Osteoblast (primary cell): ENCODE results near the gene SEPTIN10. TPM values are rescaled to one million over a fixed set of nuclear protein-coding genes. Genes with fewer than 3 reads are reported as not detected.

Experiments
- DNase-seq: peaks from one replicate; pipeline ENCODE4 v3.0.0; 2011; ENCODE audit warnings: low spot score, mixed read lengths; ENCODE audit not compliant: insufficient read length; ENCODE audit errors: missing footprints
- H2AFZ ChIP-seq: 2 replicates; pipeline ENCODE4 v1.6.0; 2011; ENCODE audit warnings: mild to moderate bottlenecking, low read length
- H3K27ac ChIP-seq: 2 replicates; pipeline ENCODE4 v1.5.1; 2011; ENCODE audit warnings: mild to moderate bottlenecking, low read depth, low read length, moderate library complexity
- H3K27me3 ChIP-seq: 2 replicates; pipeline ENCODE4 v1.6.0; 2012; ENCODE audit warnings: mild to moderate bottlenecking, control low read depth, inconsistent platforms, low read length, moderate library complexity; ENCODE audit not compliant: insufficient read depth
- H3K36me3 ChIP-seq: 2 replicates; pipeline ENCODE4 v1.5.1; 2011; ENCODE audit warnings: mild to moderate bottlenecking, low read length, control low read depth, moderate library complexity; ENCODE audit not compliant: insufficient read depth
- H3K4me1 ChIP-seq: 2 replicates; pipeline ENCODE4 v1.5.1; 2011; ENCODE audit warnings: mild to moderate bottlenecking, low read length, control low read depth, moderate library complexity; ENCODE audit not compliant: insufficient read depth
- H3K4me2 ChIP-seq: 2 replicates; pipeline ENCODE4 v1.6.0; 2011; ENCODE audit warnings: mild to moderate bottlenecking, low read length; ENCODE audit not compliant: insufficient read depth
- H3K4me3 ChIP-seq: fragments of 200-600 bp; sonication (generic); 3 replicates; pipeline ENCODE4 v1.5.1; 2012; ENCODE audit warnings: mild to moderate bottlenecking, low read length, inconsistent platforms; ENCODE audit not compliant: insufficient read depth
- H3K79me2 ChIP-seq: 2 replicates; pipeline ENCODE4 v1.6.0; 2012; ENCODE audit warnings: mild to moderate bottlenecking, low read length, control low read depth, inconsistent platforms; ENCODE audit not compliant: insufficient read depth
- H3K9me3 ChIP-seq: 2 replicates; pipeline ENCODE4 v1.5.1; 2011; ENCODE audit warnings: low read depth, low read length, control low read depth
- H4K20me1 ChIP-seq: 2 replicates; pipeline ENCODE4 v1.6.0; 2012; ENCODE audit warnings: mild to moderate bottlenecking, low read length, control low read depth; ENCODE audit not compliant: insufficient read depth
- total RNA-seq: library from RNA; depleted of rRNA; stranded (reverse); fragments of >200 nt; gene quantifications from 2 replicates; pipeline ENCODE4 v1.2.3, GENCODE V29; 2012
- TF ChIP-seq, protein P1 (sequence below): IDR thresholded peaks from 2 replicates; pipeline ENCODE4 v1.5.1; 2011; ENCODE audit warnings: mild to moderate bottlenecking, low read depth, low read length, moderate library complexity; ENCODE audit errors: extremely low read depth

Gene SEPTIN10
- total RNA-seq, 1 donor: 101 TPM

DNA sequence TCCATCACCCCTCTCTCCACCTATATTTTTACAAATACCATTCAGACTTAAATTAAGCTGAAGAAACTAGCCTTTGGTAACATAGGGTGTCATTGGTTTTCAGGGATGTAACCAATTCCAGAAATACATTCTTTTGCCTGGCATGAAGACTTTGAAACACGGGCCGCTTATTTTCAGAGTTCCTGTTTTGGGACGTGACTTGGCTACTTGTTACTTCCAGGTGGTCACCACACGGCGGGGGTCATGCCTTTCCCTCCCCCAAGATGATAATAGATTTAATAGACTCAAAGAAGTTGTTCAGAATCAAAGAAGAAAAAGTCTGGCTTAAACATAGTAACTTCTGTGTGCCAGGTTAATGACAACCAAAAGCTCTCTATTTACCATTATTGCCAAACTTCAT, 110.6 kb downstream of the SEPTIN10 start:
- H3K36me3 ChIP-seq: no peaks in the 10 kb centered on the region
- no peaks in the 10 kb centered on the region for H3K27me3 ChIP-seq
- no peaks in the 10 kb centered on the region for H3K79me2 ChIP-seq
- H2AFZ ChIP-seq: no peak overlapping the region
- H3K4me3 ChIP-seq: no peak overlapping the region
- no peak overlapping the region for H3K27ac ChIP-seq
- peak; percentile 58 for DNase-seq
- TF ChIP-seq, protein P1, sequence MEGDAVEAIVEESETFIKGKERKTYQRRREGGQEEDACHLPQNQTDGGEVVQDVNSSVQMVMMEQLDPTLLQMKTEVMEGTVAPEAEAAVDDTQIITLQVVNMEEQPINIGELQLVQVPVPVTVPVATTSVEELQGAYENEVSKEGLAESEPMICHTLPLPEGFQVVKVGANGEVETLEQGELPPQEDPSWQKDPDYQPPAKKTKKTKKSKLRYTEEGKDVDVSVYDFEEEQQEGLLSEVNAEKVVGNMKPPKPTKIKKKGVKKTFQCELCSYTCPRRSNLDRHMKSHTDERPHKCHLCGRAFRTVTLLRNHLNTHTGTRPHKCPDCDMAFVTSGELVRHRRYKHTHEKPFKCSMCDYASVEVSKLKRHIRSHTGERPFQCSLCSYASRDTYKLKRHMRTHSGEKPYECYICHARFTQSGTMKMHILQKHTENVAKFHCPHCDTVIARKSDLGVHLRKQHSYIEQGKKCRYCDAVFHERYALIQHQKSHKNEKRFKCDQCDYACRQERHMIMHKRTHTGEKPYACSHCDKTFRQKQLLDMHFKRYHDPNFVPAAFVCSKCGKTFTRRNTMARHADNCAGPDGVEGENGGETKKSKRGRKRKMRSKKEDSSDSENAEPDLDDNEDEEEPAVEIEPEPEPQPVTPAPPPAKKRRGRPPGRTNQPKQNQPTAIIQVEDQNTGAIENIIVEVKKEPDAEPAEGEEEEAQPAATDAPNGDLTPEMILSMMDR: no peak
- H3K4me2 ChIP-seq: no peak overlapping the region
- no peaks in the 10 kb centered on the region for H3K4me1 ChIP-seq
- no peaks in the 10 kb centered on the region for H3K9me3 ChIP-seq
- no peaks in the 10 kb centered on the region for H4K20me1 ChIP-seq

- TF ChIP-seq, protein P1: no peak
- no peaks in the 10 kb centered on the region for H3K9me3 ChIP-seq
- no peak overlapping the region for H3K4me2 ChIP-seq
- no peak overlapping the region for H3K27ac ChIP-seq
- H3K36me3 ChIP-seq: no peaks in the 10 kb centered on the region
- peaks cover 6% of the 10 kb centered on the region for H3K4me1 ChIP-seq
- no peak overlapping the region for H2AFZ ChIP-seq
- no peaks in the 10 kb centered on the region for H4K20me1 ChIP-seq
- no peak overlapping the region for H3K4me3 ChIP-seq
- no peaks in the 10 kb centered on the region for H3K79me2 ChIP-seq
- no peak for DNase-seq
- H3K27me3 ChIP-seq: no peaks in the 10 kb centered on the region
Measured at GRCh38 chr2:109501461-109501860, 112.3 kb downstream of the SEPTIN10 start.

GRCh38 chr2:109500910-109501309, 112.9 kb downstream of the SEPTIN10 start:
- Histone ChIP-seq H3K79me2 (no peaks in the 10 kb centered on the region), H3K9me3 (no peaks in the 10 kb centered on the region), H3K36me3 (no peaks in the 10 kb centered on the region), H3K4me2 (no peak overlapping the region), H2AFZ (no peak overlapping the region), H3K4me3 (no peak overlapping the region), H3K27me3 (no peaks in the 10 kb centered on the region), H3K4me1 (peaks cover 6% of the 10 kb centered on the region), H4K20me1 (no peaks in the 10 kb centered on the region), H3K27ac (no peak overlapping the region)
- TF ChIP-seq, protein P1: no peak
- peak; percentile 27 for DNase-seq

DNA sequence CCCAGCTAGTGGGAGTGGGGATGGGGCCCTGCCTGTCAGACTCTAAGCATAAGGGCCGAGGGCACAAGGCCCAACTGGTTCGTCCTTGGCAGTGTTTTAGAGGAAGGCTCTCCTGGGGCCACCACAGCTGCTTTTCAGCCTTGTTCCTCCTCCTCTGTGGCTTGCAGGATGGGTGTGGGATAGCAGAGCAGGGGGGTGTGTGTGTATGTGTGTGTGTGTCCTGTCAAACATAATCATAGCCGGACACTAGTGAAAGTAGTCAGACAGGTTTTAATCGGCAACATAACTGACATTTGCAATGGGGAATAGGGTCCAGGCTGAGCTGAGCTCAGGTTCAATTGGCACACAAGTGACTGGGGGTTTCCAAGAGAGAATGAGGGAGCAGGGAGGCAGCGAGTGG, 114.2 kb downstream of the SEPTIN10 start:
- H3K36me3 ChIP-seq: no peaks in the 10 kb centered on the region
- no peaks in the 10 kb centered on the region for H4K20me1 ChIP-seq
- peak; percentile 60 for DNase-seq
- H3K9me3 ChIP-seq: no peaks in the 10 kb centered on the region
- H3K4me2 ChIP-seq: no peak overlapping the region
- no peaks in the 10 kb centered on the region for H3K27me3 ChIP-seq
- no peaks in the 10 kb centered on the region for H3K79me2 ChIP-seq
- TF ChIP-seq, protein P1: no peak
- H2AFZ ChIP-seq: no peak overlapping the region
- H3K27ac ChIP-seq: no peak overlapping the region
- H3K4me1 ChIP-seq: peaks cover 6% of the 10 kb centered on the region
- H3K4me3 ChIP-seq: no peak overlapping the region
